Osteocyte (in vitro differentiated cells): Measurements from ENCODE around the gene RGS16. TPM values are rescaled to one million over a fixed set of nuclear protein-coding genes. Genes with fewer than 3 reads are reported as not detected.

Source experiments
- DNase-seq: peaks from one replicate; pipeline ENCODE4 v3.0.0; 2021; ENCODE audit warnings: mixed read lengths; ENCODE audit not compliant: unreplicated experiment; ENCODE audit errors: extremely low spot score
- H3K27ac Mint-ChIP-seq: one replicate; pipeline ENCODE4 v1.8.0; 2021; ENCODE audit warnings: mild to moderate bottlenecking, mixed read lengths; ENCODE audit not compliant: unreplicated experiment
- H3K27me3 Mint-ChIP-seq: one replicate; pipeline ENCODE4 v1.8.0; 2021; ENCODE audit warnings: mixed read lengths; ENCODE audit not compliant: unreplicated experiment
- H3K36me3 Mint-ChIP-seq: one replicate; pipeline ENCODE4 v1.8.0; 2021; ENCODE audit warnings: mixed read lengths; ENCODE audit not compliant: unreplicated experiment
- H3K4me1 Mint-ChIP-seq: one replicate; pipeline ENCODE4 v1.8.0; 2021; ENCODE audit warnings: mixed read lengths; ENCODE audit not compliant: unreplicated experiment
- H3K4me3 Mint-ChIP-seq: one replicate; pipeline ENCODE4 v1.8.0; 2021; ENCODE audit warnings: mild to moderate bottlenecking, moderate library complexity, mixed read lengths; ENCODE audit not compliant: unreplicated experiment
- H3K9me3 Mint-ChIP-seq: one replicate; pipeline ENCODE4 v1.8.0; 2021; ENCODE audit warnings: mixed read lengths; ENCODE audit not compliant: unreplicated experiment
- total RNA-seq: library from RNA; stranded (reverse); gene quantifications from 2 replicates; pipeline ENCODE4 v1.2.1, GENCODE V29; 2021
- TF ChIP-seq, protein P1 (sequence below): fragments of 200-600 bp; sonication (generic); IDR thresholded peaks from 2 replicates; pipeline ENCODE4 v1.5.0; 2021; ENCODE audit warnings: antibody characterized with exemption, mild to moderate bottlenecking, moderate library complexity

Gene RGS16
- total RNA-seq, 1 donor from 2014 or later = 0.48 TPM

DNA sequence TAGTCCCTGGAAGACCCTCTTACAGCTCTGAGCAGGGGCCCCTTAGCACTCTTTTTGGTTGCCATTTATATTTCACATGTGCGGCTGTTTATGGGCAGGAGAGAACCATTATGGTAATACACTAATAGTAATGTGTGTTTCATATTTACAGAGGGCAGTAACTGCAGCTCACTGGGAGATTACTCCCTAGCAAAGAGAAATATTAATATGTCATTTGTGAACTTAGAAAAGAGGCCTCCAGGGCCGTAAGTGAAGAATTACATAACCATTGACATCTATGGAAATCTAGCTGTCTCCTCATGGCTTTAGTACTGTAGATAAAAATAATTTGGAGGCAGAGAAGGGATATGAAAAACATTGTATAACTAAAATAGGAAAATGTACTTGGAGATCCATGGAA is 23.4 kb upstream of the RGS16 start:
- no peaks in the 10 kb centered on the region for H3K27me3 Mint-ChIP-seq
- peaks cover 38% of the 10 kb centered on the region for H3K4me1 Mint-ChIP-seq
- peaks cover 2% of the 10 kb centered on the region for H3K36me3 Mint-ChIP-seq
- no peaks in the 10 kb centered on the region for H3K9me3 Mint-ChIP-seq
- DNase-seq = no peak
- no peak overlapping the region for H3K4me3 Mint-ChIP-seq
- no peak overlapping the region for H3K27ac Mint-ChIP-seq
- TF ChIP-seq, protein P1, sequence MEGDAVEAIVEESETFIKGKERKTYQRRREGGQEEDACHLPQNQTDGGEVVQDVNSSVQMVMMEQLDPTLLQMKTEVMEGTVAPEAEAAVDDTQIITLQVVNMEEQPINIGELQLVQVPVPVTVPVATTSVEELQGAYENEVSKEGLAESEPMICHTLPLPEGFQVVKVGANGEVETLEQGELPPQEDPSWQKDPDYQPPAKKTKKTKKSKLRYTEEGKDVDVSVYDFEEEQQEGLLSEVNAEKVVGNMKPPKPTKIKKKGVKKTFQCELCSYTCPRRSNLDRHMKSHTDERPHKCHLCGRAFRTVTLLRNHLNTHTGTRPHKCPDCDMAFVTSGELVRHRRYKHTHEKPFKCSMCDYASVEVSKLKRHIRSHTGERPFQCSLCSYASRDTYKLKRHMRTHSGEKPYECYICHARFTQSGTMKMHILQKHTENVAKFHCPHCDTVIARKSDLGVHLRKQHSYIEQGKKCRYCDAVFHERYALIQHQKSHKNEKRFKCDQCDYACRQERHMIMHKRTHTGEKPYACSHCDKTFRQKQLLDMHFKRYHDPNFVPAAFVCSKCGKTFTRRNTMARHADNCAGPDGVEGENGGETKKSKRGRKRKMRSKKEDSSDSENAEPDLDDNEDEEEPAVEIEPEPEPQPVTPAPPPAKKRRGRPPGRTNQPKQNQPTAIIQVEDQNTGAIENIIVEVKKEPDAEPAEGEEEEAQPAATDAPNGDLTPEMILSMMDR = no peak

- TF ChIP-seq, protein P1 = no peak
- H3K4me3 Mint-ChIP-seq = no peak overlapping the region
- no peaks in the 10 kb centered on the region for H3K9me3 Mint-ChIP-seq
- H3K36me3 Mint-ChIP-seq = no peaks in the 10 kb centered on the region
- no peak for DNase-seq
- H3K27ac Mint-ChIP-seq = no peak overlapping the region
- H3K4me1 Mint-ChIP-seq = peaks cover 38% of the 10 kb centered on the region
- no peaks in the 10 kb centered on the region for H3K27me3 Mint-ChIP-seq
Measured at GRCh38 chr1:182626527-182626926, 22.3 kb upstream of the RGS16 start.

DNA sequence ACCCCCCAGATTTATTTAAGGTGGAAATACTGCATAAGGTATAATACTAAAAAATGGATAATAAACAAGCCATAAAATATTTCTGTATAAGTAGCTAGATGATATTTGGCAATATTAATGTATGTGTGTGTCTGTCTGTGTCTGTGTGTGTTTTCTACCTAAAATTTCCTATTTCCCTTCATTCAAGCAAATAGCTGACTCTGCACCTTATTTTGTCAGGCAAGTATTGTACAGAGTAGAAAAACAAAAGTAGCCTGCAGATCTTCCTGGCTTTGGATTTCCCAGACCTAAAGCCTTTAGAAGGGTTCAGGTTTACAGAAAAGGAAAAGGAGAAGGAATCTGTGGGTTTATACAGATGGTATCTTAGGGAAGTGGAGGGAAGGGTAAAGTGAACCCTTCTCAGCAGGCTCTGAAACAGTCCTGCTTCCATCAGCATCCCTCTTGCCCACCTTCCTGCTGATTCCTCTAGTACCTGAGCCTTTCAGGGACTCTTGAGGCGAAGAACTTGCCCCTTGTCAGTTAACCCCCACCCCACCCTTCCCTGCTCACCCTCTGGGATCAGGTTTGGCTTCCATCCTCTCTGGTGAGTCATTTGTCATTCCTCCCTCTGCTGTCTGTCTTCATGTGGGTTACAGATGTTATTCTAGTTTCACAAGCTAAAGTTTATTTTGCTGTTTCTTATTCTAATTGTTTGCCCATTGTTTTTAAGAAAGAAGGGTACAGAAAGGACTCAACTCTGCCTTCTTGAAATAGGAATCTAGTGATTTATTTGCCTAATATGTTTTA is 21.7 kb upstream of the RGS16 start:
- H3K4me3 Mint-ChIP-seq = no peak overlapping the region
- H3K27me3 Mint-ChIP-seq = no peaks in the 10 kb centered on the region
- H3K36me3 Mint-ChIP-seq = peaks cover 1% of the 10 kb centered on the region
- H3K27ac Mint-ChIP-seq = peak overlapping the region; percentile 66
- TF ChIP-seq, protein P1 = no peak
- peaks cover 3% of the 10 kb centered on the region for H3K9me3 Mint-ChIP-seq
- no peak for DNase-seq
- H3K4me1 Mint-ChIP-seq = peaks cover 38% of the 10 kb centered on the region

DNA sequence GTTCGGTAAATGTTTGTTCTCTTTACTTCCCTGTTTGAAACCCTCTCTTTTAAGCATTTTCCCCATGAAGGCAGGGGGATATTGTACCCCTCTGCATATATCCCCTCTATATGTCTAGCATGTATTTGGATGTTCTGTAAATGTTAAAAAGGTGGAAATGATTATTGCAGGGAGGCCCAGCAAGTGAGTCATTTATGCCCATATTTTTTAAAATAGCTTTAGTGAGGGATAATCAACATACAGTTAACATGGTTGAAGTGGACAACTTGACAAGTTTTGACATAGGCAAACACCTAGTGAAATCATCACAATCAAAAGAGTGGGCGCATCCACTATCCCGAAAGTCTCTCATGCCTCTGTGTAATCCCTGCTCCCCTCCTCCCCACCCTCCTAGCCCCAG is 20.8 kb upstream of the RGS16 start:
- no peak for DNase-seq
- Mint-ChIP-seq H3K27me3 (no peaks in the 10 kb centered on the region), H3K4me1 (peaks cover 38% of the 10 kb centered on the region), H3K9me3 (peaks cover 4% of the 10 kb centered on the region), H3K36me3 (peaks cover 3% of the 10 kb centered on the region), H3K27ac (peak overlapping the region; percentile 66), H3K4me3 (no peak overlapping the region)
- TF ChIP-seq, protein P1 = no peak

DNA sequence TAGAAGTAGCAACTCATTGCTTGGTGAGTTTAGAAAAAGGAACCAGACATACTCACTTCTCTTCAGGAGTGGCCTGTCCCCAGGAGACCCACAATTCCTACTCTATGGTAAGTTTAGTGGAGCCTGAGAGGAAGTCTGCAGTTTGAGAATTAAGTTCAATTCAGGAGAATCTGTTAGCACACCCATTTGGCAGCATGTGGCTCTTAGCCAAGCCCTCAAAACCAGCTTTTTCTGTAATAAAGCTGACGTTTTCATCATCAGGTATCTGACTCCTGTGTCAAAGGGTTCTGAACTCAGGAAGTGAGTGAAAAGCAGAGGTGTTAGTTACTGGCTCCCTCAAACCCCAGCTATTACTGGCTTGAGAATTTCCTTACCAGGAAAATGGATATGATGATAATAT is 20.4 kb upstream of the RGS16 start:
- H3K9me3 Mint-ChIP-seq = peaks cover 5% of the 10 kb centered on the region
- H3K4me3 Mint-ChIP-seq = no peak overlapping the region
- TF ChIP-seq, protein P1 = no peak
- no peak overlapping the region for H3K27ac Mint-ChIP-seq
- peaks cover 38% of the 10 kb centered on the region for H3K4me1 Mint-ChIP-seq
- no peaks in the 10 kb centered on the region for H3K27me3 Mint-ChIP-seq
- DNase-seq = no peak
- peaks cover 3% of the 10 kb centered on the region for H3K36me3 Mint-ChIP-seq
